MM.1S (cell line): ENCODE measurements around the gene SMG7.

Experiments
- EZH2 ChIP-seq: fragments of 300-600 bp; sonication (generic); optimal IDR thresholded peaks from 2 replicates; pipeline ENCODE3; 2017; ENCODE audit warnings: low read depth, mild to moderate bottlenecking, antibody characterized with exemption, low read length, mixed read lengths
- TF ChIP-seq, protein P1 (sequence below): fragments of 300-600 bp; sonication (generic); IDR thresholded peaks from 2 replicates; pipeline ENCODE4 v1.5.1; 2016; ENCODE audit warnings: antibody characterized with exemption, low read length, mixed read lengths

DNA sequence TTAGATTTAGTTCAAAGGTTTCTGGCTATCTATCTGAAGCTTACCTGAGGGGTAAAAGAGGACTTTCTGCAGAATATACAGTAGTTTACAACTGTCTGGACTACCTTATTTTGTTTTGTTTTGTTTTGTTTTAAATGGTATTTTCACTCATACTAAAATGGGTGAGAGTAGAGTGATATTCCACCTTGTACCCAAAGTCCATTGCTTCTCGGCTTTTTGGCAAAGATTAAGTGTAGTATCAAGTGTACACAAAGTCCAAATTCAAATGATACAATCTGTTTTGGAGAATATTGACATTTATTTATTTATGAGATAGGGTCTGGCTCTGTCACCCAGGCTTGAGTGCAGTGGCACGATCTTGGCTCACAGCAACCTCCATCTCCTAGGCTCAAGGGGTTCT lies 11.7 kb upstream of the SMG7 start:
- TF ChIP-seq, protein P1, sequence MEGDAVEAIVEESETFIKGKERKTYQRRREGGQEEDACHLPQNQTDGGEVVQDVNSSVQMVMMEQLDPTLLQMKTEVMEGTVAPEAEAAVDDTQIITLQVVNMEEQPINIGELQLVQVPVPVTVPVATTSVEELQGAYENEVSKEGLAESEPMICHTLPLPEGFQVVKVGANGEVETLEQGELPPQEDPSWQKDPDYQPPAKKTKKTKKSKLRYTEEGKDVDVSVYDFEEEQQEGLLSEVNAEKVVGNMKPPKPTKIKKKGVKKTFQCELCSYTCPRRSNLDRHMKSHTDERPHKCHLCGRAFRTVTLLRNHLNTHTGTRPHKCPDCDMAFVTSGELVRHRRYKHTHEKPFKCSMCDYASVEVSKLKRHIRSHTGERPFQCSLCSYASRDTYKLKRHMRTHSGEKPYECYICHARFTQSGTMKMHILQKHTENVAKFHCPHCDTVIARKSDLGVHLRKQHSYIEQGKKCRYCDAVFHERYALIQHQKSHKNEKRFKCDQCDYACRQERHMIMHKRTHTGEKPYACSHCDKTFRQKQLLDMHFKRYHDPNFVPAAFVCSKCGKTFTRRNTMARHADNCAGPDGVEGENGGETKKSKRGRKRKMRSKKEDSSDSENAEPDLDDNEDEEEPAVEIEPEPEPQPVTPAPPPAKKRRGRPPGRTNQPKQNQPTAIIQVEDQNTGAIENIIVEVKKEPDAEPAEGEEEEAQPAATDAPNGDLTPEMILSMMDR: no peak
- no peak for TF ChIP-seq EZH2
